NCI-H2196 treated with DMSO at 0.1 percent for 48 hours (cell line): ENCODE measurements around the gene OR4D10.
"Not testable (repeated sequence)": the region's sequence is repeated elsewhere in the genome, so short reads cannot be mapped to it uniquely, and the experiment has no call there.

Experiments used
- DNase-seq: peaks from one replicate; lab custom pipeline; 2025; ENCODE audit not compliant: unreplicated experiment; lab: John Stamatoyannopoulos, UW

Gene OR4D10

DNA sequence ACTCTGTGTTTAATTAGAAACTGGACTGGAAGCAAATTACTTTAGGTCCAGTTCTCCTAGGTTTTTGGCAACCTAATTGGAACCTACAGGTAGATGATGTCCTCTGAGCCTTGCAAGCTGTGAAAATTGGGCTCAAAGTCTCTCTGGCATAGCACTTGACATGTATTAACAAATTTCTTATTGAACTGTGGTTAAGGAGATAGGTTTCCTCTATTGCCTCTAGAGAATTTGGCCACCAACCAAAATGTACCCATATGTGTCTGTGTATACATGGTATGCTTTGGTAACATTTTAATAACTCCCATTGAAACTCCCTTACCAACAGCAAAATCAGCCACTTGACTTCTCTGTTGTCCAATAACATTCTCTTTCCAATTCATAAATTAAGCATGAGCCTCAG is at the start of gene OR4D10:
OR4D10 (plus strand) TSS at position 301 of the 400 bp plus-strand sequence. CDS start 4,115 bp downstream, outside the sequence.
- no peak for DNase-seq

DNA sequence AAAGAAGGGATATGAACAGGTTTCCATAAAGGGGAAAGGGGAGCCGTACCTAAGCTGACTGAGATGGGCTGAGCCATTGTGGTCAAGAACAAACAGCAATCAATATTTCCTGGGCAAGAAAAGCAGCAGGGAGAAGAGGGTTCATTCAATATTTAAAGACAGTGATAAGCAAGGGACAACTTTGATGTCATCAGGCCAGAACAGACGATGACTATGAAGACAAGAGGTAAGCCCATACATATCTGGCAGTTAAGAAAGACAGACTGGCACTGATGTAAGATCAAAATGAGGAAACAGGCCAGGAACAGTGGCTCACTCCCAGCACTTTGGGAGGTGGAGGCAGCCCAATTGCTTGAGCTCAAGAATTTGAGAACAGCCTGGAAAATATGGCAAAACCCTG is 49.3 kb upstream of the OR4D10 start:
- DNase-seq = no peak

DNA sequence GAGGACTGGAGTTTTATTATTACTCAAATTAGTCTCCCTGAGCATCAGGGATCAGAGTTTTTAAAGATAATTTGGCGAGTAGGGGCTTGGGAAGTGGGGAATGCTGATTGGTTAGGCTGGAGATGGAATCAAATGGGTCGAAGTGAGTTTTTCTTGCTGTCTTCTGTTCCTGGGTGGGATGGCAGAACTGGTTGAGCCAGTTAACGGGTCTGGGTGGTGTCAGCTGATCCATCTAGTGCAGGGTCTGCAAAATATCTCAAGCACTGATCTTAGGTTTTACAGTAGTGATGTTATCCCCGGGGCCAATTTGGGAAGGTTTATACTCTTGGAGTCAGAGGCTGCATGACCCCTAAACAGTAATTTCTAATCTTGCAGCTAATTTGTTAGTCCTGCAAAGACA is 48.0 kb upstream of the OR4D10 start:
- DNase-seq = no peak

DNA sequence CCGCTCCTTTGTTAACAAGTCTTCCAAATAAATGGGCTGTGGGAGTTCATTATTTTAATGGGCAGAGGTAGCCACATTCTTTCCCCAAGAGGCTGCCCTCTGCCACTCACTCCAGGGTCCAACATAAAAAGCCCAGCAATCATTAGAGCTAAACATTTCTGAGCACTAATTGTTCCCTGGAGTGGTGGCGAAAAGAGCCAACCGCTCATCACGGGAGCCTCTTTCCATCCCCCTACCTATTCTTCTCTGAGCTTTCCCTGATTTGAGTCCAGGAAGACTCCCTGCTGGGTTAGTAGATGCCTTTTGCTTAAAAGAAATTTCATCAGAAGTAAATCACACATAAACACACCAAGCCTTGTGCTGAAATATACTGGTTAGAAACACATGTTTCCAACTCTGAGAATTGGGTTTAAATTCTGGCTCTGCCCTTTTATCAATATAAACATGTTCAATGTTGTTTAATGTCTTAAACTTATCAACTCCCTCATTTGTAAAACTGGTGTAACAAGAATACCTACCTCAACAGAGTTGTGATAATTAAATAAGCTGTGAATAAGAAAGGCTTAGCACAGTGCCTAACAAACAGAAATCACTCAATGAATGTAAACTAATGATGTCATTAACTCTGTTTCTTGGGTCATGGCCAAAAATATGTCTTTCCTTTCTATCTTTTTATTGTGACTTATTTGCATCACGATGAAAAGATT is 46.6 kb upstream of the OR4D10 start, which contains the start of gene OR5A2:
OR5A2 (minus strand) TSS at position 53 of the 707 bp plus-strand sequence. CDS start 3,460 bp downstream, outside the sequence.
- no peak for DNase-seq

DNA sequence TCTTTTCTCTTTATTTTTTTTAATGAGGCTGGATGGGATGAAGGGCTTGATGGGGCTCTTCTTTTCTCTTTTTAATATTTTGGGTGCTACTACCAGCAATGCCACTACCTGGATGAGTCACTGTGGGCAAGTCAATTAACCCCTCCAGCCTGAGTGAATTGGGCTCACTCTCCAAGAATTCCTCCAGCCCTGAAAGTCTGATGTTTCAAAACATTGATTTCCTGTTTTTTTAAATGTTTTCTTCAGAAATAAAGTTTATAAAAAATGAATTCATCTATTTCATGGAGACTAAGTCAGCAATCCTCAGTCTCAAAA is 46.1 kb upstream of the OR4D10 start:
- no peak for DNase-seq

DNA sequence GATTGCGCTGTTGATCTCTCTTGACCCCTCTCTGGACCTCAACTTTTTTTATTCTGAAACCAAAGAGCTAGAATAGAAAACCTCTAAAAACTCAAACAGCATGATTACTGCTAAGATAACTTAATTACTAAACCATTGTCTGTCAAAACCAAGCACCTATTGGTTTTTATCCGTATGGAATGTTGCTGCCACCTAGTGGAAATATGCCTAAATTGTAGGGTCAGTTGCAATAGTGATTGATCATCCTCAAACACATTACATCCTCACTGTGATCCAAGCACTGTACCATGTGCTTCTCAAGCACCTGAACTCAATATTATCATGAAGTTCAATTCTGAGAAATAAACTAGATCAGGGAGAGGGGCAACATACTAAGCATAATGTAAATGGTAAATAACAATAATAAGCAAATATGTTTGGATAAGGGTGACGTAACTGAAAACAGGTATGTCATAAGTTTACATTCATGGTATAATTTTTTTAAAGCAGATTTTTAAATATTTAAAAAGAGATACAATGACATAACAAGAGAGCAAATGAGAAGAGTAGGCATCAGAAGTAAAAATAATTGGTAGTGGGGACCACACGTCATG is 43.1 kb upstream of the OR4D10 start:
- peak; percentile 6 for DNase-seq

DNA sequence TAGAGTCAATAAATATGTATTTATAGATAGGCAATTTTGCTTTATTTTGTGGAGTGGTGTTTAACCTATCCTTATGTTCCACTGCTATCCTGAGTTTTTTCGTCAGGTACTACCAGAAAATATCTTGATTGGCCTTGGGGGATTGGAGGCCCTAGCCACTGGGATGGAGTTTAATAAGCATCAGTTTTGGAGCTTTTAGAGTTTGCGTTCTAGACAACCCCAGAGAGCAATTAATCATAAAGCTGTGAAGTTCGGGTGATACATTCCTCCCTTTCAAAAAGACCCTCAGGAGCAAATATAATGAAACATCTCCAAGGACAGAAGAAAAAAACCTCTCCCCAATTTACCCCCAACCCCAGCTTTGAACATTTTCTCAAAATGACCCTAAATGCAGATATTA is 36.9 kb upstream of the OR4D10 start, which contains the start of gene OR5A1:
OR5A1 (plus strand) TSS at position 301 of the 400 bp plus-strand sequence. CDS start 6,700 bp downstream, outside the sequence.
- no peak for DNase-seq

DNA sequence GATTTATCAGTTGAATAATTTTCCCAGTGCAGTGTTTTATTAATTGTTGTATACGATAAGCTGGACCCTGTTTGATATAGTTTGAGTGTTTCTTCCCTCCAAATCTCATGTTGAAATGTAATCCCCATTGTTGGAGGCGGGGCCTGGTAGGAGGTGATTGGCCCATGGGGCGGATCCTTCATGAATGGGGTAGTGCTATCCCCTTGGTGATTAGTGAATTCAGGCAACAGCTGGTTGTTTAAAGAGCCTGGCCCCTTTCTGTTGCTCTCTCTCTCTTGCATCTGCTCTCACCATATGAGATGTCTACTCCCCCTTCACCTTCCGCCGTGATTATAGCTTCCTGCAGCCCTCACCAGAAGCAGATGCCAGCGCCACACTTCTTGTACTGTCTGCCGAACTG is 35.3 kb upstream of the OR4D10 start:
- DNase-seq = no peak

DNA sequence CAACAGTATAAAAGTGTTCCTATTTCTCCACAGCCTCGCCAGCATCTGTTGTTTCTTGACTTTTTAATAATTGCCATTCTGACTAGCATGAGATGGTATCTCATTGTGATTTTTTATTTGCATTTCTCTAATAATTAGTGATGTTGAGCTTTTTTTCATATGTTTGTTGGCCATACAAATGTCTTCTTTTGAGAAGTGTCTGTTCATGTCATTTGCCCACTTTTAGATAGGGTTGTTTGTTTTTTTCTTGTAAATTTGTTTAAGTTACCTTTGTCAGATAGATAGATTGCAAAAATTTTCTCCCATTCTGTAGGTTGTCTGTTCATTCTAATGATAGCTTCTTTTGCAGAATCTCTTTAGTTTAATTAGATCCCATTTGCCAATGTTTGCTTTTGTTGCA is 27.5 kb upstream of the OR4D10 start:
- not testable (repeated sequence) for DNase-seq

DNA sequence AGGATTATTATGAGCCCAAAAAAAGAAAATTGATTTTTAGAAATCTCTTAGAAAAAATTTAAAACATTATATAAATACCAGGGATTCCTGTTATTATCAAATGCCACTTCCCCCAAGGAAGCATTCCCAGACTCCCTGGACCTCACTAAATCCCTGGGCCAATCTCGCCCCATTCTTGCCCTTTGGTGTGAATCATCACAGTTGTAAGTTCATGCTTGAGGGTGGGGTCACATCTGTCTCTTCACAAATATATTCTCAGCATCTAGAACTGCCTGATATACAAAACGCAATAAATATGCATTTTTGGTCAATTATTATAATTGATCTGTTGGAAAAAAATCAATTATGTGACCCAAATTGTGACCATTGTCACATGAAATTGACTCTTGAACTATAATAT is 24.6 kb upstream of the OR4D10 start:
- no peak for DNase-seq

DNA sequence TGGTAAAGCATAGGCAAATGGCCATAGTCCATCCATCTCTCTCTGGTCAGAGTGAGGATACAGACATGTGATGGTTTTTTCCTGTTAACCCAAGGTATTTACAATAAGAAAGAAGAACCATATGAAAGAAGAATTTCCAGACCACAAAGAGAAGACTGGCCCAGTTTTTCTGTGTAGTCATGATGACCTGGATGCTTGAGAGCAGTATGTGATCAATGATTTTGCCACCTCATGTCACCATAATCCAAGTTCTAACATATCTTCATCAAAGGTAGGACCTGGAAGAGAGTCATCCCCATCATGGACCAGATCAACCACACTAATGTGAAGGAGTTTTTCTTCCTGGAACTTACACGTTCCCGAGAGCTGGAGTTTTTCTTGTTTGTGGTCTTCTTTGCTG is 16.5 kb upstream of the OR4D10 start, which contains the start of gene OR4D6:
OR4D6 (plus strand) TSS at position 301 of the 400 bp plus-strand sequence; CDS start at position 301, 0 bp downstream.
- no peak for DNase-seq

DNA sequence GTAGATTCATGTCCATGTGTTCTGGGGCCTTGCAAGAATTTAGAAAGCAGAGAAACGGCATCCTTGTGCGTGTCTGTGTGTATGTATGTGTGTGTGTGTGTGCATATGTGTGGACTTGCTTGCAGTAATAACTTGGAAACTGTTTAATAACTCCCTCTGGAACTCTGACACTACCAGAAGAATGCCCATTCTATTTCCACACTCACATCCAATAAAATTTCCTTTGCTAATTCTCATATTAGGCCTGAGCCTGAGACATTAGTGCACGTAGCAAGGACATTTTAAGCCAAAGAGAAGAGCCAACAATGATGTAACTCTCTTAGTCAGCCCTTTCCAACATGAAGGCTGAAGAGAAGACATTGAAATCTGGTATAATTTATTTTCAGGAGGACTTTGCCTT is 13.2 kb upstream of the OR4D10 start:
- DNase-seq = no peak

DNA sequence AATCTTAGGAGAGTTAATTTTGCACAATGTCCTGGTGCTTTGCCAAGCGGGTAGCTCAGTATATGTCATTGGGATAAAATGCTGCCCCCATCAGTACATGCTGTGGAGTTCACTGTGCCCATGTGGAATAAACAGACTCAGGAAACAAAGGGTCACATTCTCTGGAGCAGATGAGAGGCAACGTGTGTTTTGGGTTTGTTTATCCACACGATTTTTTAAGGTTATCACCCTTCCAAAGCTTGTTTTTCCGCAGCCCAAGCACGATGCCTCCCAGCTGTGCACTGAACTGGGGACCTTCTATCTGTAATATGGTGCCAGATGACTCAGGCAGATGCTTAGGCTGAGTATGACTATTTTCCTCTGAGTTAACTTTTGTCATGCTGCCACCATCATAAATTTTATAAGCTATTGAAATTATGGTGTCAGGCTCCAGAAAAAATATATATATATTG is 9.9 kb upstream of the OR4D10 start:
- no peak for DNase-seq

DNA sequence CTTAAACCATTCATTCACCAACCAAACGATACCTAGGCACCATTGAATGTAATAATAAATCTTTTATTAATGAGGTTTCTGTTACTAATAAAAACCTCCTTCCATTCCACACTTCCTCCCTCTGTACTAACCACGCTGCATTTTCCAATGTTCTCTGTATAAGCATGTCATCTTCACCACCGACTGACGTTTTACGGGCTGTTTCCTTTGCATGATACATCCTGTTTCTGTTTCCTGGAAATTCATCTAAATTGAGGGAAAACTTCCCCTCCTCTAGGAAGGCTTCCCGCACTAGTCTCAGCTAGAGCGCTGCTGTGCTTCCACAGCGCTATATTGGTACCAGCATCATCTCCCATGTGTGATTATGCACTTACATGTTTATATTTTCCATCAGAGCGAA is 2.1 kb downstream of the OR4D10 start:
- DNase-seq = no peak

DNA sequence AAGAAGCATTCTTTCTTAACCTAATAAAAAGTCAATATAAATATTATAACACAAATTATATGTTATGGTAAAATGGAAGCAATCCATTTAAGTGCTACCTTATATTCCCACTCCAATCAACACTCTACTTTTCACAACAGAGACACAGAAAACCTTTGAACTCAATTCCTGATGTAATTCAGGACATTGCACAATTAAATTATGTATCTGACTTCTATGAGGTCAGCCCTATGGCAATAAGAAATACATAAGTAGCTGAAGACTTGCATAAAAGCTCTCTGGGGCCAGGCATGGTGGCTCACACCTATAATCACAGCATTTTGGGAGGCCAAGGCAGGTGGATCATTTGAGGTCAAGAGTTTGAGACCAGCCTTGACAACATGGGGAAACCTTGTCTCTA is 6.8 kb downstream of the OR4D10 start:
- DNase-seq = no peak

DNA sequence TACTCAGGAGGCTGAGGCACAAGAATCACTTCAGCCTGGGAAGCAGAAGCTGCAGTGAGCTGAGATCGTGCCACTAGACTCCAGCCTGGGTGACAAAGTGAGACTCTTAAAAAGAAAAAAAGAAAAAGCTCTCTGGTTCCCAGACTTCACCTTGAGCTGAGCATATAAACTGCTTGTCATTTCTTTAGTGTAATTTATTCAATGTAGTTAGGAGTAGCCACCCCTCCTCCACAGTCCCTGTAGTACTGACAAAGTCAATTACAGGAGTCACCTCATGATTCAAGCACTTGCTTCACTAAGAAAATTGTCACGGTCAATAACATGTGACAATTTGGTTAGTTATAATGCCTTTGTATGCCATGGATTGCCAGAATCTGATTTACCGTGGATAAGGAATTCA is 7.2 kb downstream of the OR4D10 start:
- no peak for DNase-seq

DNA sequence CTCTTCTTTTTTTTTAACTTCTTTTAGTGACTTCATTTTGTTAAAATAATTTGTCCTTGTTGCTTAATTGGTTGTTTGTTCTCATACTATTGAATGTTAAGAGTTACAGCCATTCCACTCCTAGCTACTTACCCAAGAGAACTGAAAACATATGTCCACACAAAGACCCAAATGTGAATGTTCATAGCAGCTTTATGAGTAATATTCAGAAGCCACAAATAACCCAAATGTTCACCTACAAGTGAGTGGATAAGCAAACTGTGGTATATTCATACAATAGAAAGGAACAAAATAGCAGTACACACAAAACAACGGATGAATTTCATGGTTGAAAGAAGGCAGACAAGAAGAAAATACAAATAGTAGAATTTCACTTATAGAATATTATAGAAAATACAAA is 28.8 kb downstream of the OR4D10 start:
- no peak for DNase-seq

DNA sequence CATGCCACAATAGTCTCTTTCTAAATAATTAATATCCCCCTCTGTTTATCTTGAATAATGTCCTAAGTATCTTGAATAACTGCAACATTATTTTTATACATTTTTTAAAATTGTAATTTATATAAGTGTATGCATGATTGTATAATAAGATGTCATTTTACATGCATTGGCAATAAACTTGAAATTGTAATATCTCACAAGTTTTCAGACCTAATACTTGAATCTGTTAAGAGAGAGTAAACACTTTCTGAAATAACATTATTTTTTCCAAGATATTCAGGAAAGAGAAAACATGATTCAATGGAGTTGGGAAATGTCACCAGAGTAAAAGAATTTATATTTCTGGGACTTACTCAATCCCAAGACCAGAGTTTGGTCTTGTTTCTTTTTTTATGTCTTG is 30.2 kb downstream of the OR4D10 start, which contains the start of gene OR4D11:
OR4D11 (plus strand) TSS at position 301 of the 400 bp plus-strand sequence; CDS start at position 301, 0 bp downstream.
- no peak for DNase-seq

DNA sequence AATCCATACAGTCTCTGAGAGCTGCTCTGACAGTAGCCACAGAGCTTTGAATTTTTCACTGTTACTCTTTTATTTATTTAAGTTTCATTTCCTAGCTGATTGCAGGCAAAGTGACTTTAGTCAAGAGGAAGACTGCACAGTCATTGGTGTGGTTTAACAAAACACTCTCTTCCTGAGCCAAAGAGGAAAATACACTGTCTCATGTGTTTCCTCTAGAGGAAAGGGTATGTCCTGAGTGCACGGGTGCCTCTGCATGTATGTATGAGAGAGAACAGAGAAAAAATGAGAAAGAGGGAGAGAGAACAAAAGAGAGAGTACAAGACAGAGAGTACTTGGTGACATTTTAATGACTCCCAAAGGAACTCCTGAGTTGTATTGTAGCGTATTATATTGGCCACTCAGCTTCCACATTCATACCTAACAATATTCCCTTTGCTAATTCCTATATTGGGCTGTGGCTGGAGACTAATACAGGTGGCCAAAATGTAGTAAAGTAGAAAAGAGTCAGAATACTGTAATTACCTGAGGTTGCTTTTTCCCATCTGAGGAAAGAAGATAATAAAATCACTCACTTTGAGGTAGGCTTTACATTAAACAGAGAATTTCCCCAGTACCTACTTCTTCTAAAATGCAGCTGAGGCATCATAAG is 38.0 kb downstream of the OR4D10 start, which contains the start of gene OR4D9:
OR4D9 (plus strand) TSS at position 599 of the 649 bp plus-strand sequence. CDS start 3,374 bp downstream, outside the sequence.
- DNase-seq = no peak

DNA sequence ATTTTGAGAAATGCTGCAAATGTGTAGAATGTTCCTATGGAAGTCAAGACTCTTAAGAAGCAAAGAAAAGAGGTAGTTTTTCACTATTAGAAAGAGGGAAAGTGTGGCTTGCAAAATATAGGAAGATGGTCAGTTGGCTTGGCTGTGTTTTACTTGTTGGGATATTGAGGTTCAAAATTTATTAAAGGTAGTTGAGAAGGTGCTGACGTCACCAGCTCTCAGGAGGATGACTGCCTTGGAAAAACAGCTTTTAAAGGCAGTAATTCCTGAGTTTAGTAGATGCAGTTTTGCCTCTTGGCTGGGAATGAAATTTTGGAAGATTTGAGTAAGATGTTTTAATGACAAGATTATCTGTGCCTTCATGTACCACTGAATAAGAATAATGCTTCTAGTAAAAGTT is 38.6 kb downstream of the OR4D10 start:
- DNase-seq = no peak

DNA sequence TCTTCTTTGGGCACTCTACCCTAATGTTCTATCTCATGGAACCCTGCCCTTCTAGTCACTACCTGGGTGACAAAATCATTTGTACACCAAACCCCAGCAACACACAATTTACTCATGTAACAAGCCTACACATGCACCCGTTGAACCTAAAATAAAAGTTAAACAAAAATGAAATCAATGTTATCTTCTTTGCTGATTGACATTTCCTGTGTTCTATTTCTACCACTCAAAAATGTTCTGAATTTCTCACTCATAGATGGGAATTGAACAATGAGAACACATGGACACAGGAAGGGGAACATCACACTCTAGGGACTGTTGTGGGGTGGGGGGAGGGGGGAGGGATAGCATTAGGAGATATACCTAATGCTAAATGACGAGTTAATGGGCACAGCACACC is 47.0 kb downstream of the OR4D10 start:
- not testable (repeated sequence) for DNase-seq

DNA sequence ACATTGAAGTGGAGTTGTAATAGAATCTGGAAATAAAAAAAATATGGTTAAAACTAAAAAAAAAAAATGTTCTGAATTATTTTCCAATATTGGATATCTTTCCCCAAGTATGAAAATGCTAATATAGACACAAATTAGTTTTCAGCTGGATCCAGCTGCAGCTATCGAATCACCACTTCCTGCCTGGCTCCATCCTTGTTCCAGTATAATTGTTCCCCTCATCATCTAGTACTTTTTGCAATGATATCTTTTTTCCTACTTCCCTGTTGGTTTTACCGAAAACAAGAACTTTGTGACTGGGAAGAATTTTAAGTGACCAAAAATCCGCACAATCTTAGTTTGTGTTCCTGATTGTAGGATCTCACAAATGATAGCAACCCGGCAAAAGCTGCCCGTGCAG is 47.6 kb downstream of the OR4D10 start:
- no peak for DNase-seq
